ENCODE results near the gene IGSF23.
A peak's percentile ranks its signal among the peaks of the same experiment; 100 is the strongest.

Gene IGSF23

GRCh38 chr19:44604241-44604640 lies 9.1 kb upstream of the IGSF23 start:
- Histone ChIP-seq H3K27me3 (ENCODE audit: control insufficient read depth, insufficient read depth, low read length) (no peaks in the 10 kb centered on the region), H3K9me3 (ENCODE audit: control insufficient read depth, low read length) (no peaks in the 10 kb centered on the region), H3K4me2 (ENCODE audit: low read length) (no peak overlapping the region), H3K4me1 (no peaks in the 10 kb centered on the region), H3K79me2 (no peaks in the 10 kb centered on the region), H3K36me3 (ENCODE audit: control insufficient read depth, insufficient read depth, low read length) (no peaks in the 10 kb centered on the region), H3K9ac (no peak overlapping the region), H2AFZ (no peak overlapping the region), H3K4me3 (ENCODE audit: low read depth, low read length) (no peak overlapping the region), H3K27ac (no peak overlapping the region)
- TF ChIP-seq CTCF (IDR thresholded peaks at IDR 0.05) = no peak

- no peaks in the 10 kb centered on the region for H3K4me1 ChIP-seq
- H3K36me3 ChIP-seq (ENCODE audit: control insufficient read depth, insufficient read depth, low read length) = no peaks in the 10 kb centered on the region
- H3K9me3 ChIP-seq (ENCODE audit: control insufficient read depth, low read length) = no peaks in the 10 kb centered on the region
- H3K9ac ChIP-seq = no peak overlapping the region
- H3K27ac ChIP-seq = no peak overlapping the region
- H3K27me3 ChIP-seq (ENCODE audit: control insufficient read depth, insufficient read depth, low read length) = no peaks in the 10 kb centered on the region
- TF ChIP-seq CTCF (IDR thresholded peaks at IDR 0.05) = no peak
- no peak overlapping the region for H3K4me3 ChIP-seq (ENCODE audit: low read depth, low read length)
- no peak overlapping the region for H3K4me2 ChIP-seq (ENCODE audit: low read length)
- H2AFZ ChIP-seq = no peak overlapping the region
- H3K79me2 ChIP-seq = no peaks in the 10 kb centered on the region
Observed at GRCh38 chr19:44605547-44605946, 7.8 kb upstream of the IGSF23 start.

- no peak for TF ChIP-seq CTCF (IDR thresholded peaks at IDR 0.05)
- Histone ChIP-seq H3K36me3 (ENCODE audit: control insufficient read depth, insufficient read depth, low read length) (no peaks in the 10 kb centered on the region), H3K9me3 (ENCODE audit: control insufficient read depth, low read length) (no peaks in the 10 kb centered on the region), H3K9ac (no peak overlapping the region), H3K4me1 (no peaks in the 10 kb centered on the region), H3K79me2 (no peaks in the 10 kb centered on the region), H3K4me3 (ENCODE audit: low read depth, low read length) (no peak overlapping the region), H3K27me3 (ENCODE audit: control insufficient read depth, insufficient read depth, low read length) (no peaks in the 10 kb centered on the region), H3K4me2 (ENCODE audit: low read length) (no peak overlapping the region), H2AFZ (no peak overlapping the region), H3K27ac (peak overlapping the region; percentile 43)
Observed at GRCh38 chr19:44607049-44607448, 6.3 kb upstream of the IGSF23 start.

- H3K4me1 ChIP-seq = no peaks in the 10 kb centered on the region
- no peak overlapping the region for H3K27ac ChIP-seq
Observed at GRCh38 chr19:44607917-44608316, 5.4 kb upstream of the IGSF23 start.

More at GRCh38 chr19:44607917-44608316, 5.4 kb upstream of the IGSF23 start:
- no peak for TF ChIP-seq CTCF (IDR thresholded peaks at IDR 0.05)
- Histone ChIP-seq H3K27me3 (ENCODE audit: control insufficient read depth, insufficient read depth, low read length) (no peaks in the 10 kb centered on the region), H3K36me3 (ENCODE audit: control insufficient read depth, insufficient read depth, low read length) (no peaks in the 10 kb centered on the region), H3K9ac (no peak overlapping the region), H3K4me2 (ENCODE audit: low read length) (no peak overlapping the region), H3K4me3 (ENCODE audit: low read depth, low read length) (no peak overlapping the region), H2AFZ (no peak overlapping the region), H3K79me2 (no peaks in the 10 kb centered on the region), H3K9me3 (ENCODE audit: control insufficient read depth, low read length) (no peaks in the 10 kb centered on the region)

All from parathyroid adenoma (tissue), 2 donors.